ENCODE measurements around the gene TLN1. TPM values are rescaled to one million over a fixed set of nuclear protein-coding genes. Genes with fewer than 3 reads are reported as not detected.

TLN1 gene
- total and polyA plus RNA-seq, 2 of the 8 experiments (the other 6 are each of a cell fraction or from before 2014, with no cell fraction given): 28.1 to 90.1 TPM

- Histone ChIP-seq H2BK20ac (ENCODE audit: low read length) (no peak overlapping the region), H2BK5ac (ENCODE audit: low read depth, low read length) (no peak overlapping the region), H2AFZ (ENCODE audit: low read length) (no peak overlapping the region), H3K9ac (replicated peaks in 1 of 4; ENCODE audit: extremely low read depth in 1 of 4, low read depth in 3 of 4, low read length in 3 of 4) (no peak overlapping the region; a peak in 1 of 7 replicates), H2BK120ac (replicated peaks; ENCODE audit: low read depth, low read length) (no peak overlapping the region), H3K4ac (replicated peaks; ENCODE audit: insufficient read length, low read depth, low read length) (peak overlapping the region; percentile 4), H4K91ac (replicated peaks; ENCODE audit: insufficient read length, low read length) (peak overlapping the region; percentile 25), H2AK5ac (ENCODE audit: low read depth, low read length) (no peak overlapping the region), H3K23me2 (ENCODE audit: low read depth, low read length) (peaks cover 12% of the 10 kb centered on the region), H3K4me2 (ENCODE audit: insufficient read depth in 1 of 2, low read depth in 2 of 2, low read length in 2 of 2) (peak overlapping the region; percentile 84 to 90), H2BK12ac (ENCODE audit: low read depth, low read length) (no peak overlapping the region), H4K20me1 (replicated peaks in 1 of 2; ENCODE audit: control insufficient read depth in 1 of 2, insufficient read depth in 2 of 2, low read length in 2 of 2) (peaks cover 5 to 8% of the 10 kb centered on the region in 2 experiments), H3K23ac (ENCODE audit: insufficient read length) (no peak overlapping the region), H3K18ac (ENCODE audit: extremely low read depth, low read length) (no peak overlapping the region; the same call in none of the 2 replicates), H3K4me1 (replicated peaks in 1 of 4; ENCODE audit: control insufficient read depth in 3 of 4, insufficient read depth in 4 of 4, low read length in 3 of 4) (peaks cover 6 to 15% (median 8%) of the 10 kb centered on the region in 4 experiments; a peak in 6 of 7 replicates), H2BK15ac (ENCODE audit: low read length) (no peak overlapping the region), H4K5ac (ENCODE audit: insufficient read length, low read depth, low read length) (no peak overlapping the region), H3K79me1 (ENCODE audit: low read depth, low read length) (peaks cover 2% of the 10 kb centered on the region; the same call in 1 of the 2 replicates), H3K9me3 (ENCODE audit: insufficient read depth in 2 of 2, low read depth in 1 of 2, low read length in 1 of 2) (no peaks in the 10 kb centered on the region), H3K4me3 (ENCODE audit: extremely low read depth in 1 of 4, insufficient read depth in 2 of 4, low read depth in 3 of 4, low read length in 4 of 4) (peak overlapping the region; percentile 72 to 99 (median 82)), H3K27ac (ENCODE audit: low read depth, low read length) (no peak overlapping the region; the same call in 1 of the 2 replicates), H3K36me3 (ENCODE audit: control insufficient read depth in 2 of 4, insufficient read depth in 4 of 4, low read length in 3 of 4) (peaks cover 4 to 12% (median 10%) of the 10 kb centered on the region in 4 experiments), H3K14ac (ENCODE audit: insufficient read length) (no peak overlapping the region), H3K79me2 (ENCODE audit: control insufficient read depth in 1 of 2, insufficient read depth in 2 of 2, low read length in 2 of 2) (peaks cover 0 to 21% of the 10 kb centered on the region in 2 experiments; a peak in 2 of 4 replicates), H3K27me3 (replicated peaks in 1 of 4; ENCODE audit: control insufficient read depth in 3 of 4, extremely low read depth in 1 of 4, insufficient read depth in 3 of 4, low read length in 3 of 4) (no peaks in the 10 kb centered on the region), H3K56ac (replicated peaks; ENCODE audit: insufficient read length, low read depth, low read length) (peak overlapping the region; percentile 42), H4K8ac (ENCODE audit: extremely low read depth, insufficient read depth, low read length) (peak overlapping the region; percentile 39; the same call in 1 of the 2 replicates)
- 0% methylated on average over 9 of the region's 21 CpGs; no CpG with 5 or more reads in 1 of the 2 experiments for WGBS, 2 experiments (ENCODE audit: extremely low coverage in 1 of 2, insufficient coverage in 1 of 2, insufficient read length in 1 of 2, insufficient replicate concordance in 2 of 2, low coverage in 1 of 2, low lambda C conversion rate in 2 of 2, missing lambda C conversion rate in 1 of 2)
- TF ChIP-seq KDM4A (IDR thresholded peaks at IDR 0.05; ENCODE audit: low read depth, low read length, severe bottlenecking) (peak; percentile 68), RBBP5 (IDR thresholded peaks at IDR 0.05; ENCODE audit: borderline replicate concordance, low read depth, low read length) (no peak)
- POLR2A ChIA-PET (ENCODE audit: partially characterized antibody): interaction anchor here (1.0 to 14.9 kb wide), 13 partner anchors 9 to 611 kb away, joined by 3 to 158 read pairs (median 19); partner anchors contain the start of genes ARHGEF39, CA9, CCDC107 and CREB3
- FAIRE-seq: no peak
- DNase-seq (ENCODE audit: low read depth in 1 of 2, low spot score in 2 of 2): no peak
- CTCF ChIA-PET (ENCODE audit: partially characterized antibody): interaction anchor here (2.8 to 14.1 kb wide), 6 partner anchors 15 to 43 kb away, joined by 10 to 347 read pairs (median 53); partner anchors contain the start of genes ARHGEF39, CA9, CCDC107 and RMRP
Observed at GRCh38 chr9:35690294-35690613, 41.7 kb downstream of the TLN1 start.
